Loucy (cell line): ENCODE results near the gene VCAM1.

ENCODE experiments used
- H2AFZ ChIP-seq: fragments of 200-600 bp; sonication (generic); 2 replicates; pipeline ENCODE4 v1.6.0; 2016; ENCODE audit warnings: antibody characterized with exemption, mild to moderate bottlenecking, low read length, moderate library complexity
- H3F3A ChIP-seq: fragments of 200-600 bp; 2 replicates; pipeline ENCODE4 v1.6.0; 2016; ENCODE audit warnings: antibody characterized with exemption, low read depth, mild to moderate bottlenecking
- H3K27me3 ChIP-seq: fragments of 200-600 bp; sonication (generic); 2 replicates; pipeline ENCODE4 v1.6.1; 2014; ENCODE audit warnings: low read length, mild to moderate bottlenecking; ENCODE audit not compliant: insufficient read depth, poor library complexity, severe bottlenecking
- H3K36me3 ChIP-seq: fragments of 200-600 bp; sonication (generic); 2 replicates; pipeline ENCODE4 v1.6.1; 2016; ENCODE audit warnings: low read length; ENCODE audit not compliant: insufficient read depth
- H3K4me1 ChIP-seq: fragments of 200-600 bp; sonication (generic); 2 replicates; pipeline ENCODE4 v1.5.1; 2014; ENCODE audit warnings: low read length, mild to moderate bottlenecking; ENCODE audit not compliant: insufficient read depth, poor library complexity, severe bottlenecking
- H3K4me2 ChIP-seq: fragments of 200-600 bp; sonication (generic); 2 replicates; pipeline ENCODE4 v1.6.0; 2014; ENCODE audit warnings: antibody characterized with exemption, low read length, low read depth, mild to moderate bottlenecking; ENCODE audit not compliant: poor library complexity, severe bottlenecking
- H3K4me3 ChIP-seq: fragments of 200-600 bp; sonication (generic); 2 replicates; pipeline ENCODE4 v1.5.1; 2014; ENCODE audit warnings: low read length, mild to moderate bottlenecking, mixed read lengths; ENCODE audit not compliant: poor library complexity, severe bottlenecking
- H3K79me2 ChIP-seq: fragments of 200-600 bp; sonication (generic); 2 replicates; pipeline ENCODE4 v1.6.1; 2014; ENCODE audit warnings: low read length; ENCODE audit not compliant: insufficient read depth
- H3K9ac ChIP-seq: fragments of 200-600 bp; sonication (generic); 2 replicates; pipeline ENCODE4 v1.6.0; 2014; ENCODE audit warnings: mild to moderate bottlenecking, low read depth, low read length, moderate library complexity; ENCODE audit not compliant: poor library complexity, severe bottlenecking
- H3K9me2 ChIP-seq: fragments of 200-600 bp; sonication (generic); replicated peaks from 2 replicates; pipeline ENCODE4 v1.6.1; 2016; ENCODE audit warnings: low read depth, low read length, mixed read lengths
- H3K9me3 ChIP-seq: fragments of 200-600 bp; sonication (generic); 2 replicates; pipeline ENCODE4 v1.6.1; 2014; ENCODE audit warnings: mild to moderate bottlenecking, antibody characterized with exemption, low read length, low read depth; ENCODE audit not compliant: insufficient read depth
- H4K20me1 ChIP-seq: fragments of 200-600 bp; sonication (generic); 2 replicates; pipeline ENCODE4 v1.6.0; 2014; ENCODE audit warnings: antibody characterized with exemption, low read length, mild to moderate bottlenecking; ENCODE audit not compliant: insufficient read depth, poor library complexity, severe bottlenecking
- EZH2phosphoT487 ChIP-seq: fragments of 200-600 bp; IDR thresholded peaks from 2 replicates; pipeline ENCODE4 v1.6.1; 2018; ENCODE audit warnings: antibody characterized with exemption, mild to moderate bottlenecking, moderate library complexity, borderline replicate concordance
- TF ChIP-seq, protein P1 (sequence below): fragments of 200-600 bp; sonication (generic); conservative IDR thresholded peaks from 2 replicates; pipeline ENCODE4 v1.5.1; 2014; ENCODE audit warnings: mild to moderate bottlenecking, antibody characterized with exemption, low read length

Gene VCAM1, protein sequence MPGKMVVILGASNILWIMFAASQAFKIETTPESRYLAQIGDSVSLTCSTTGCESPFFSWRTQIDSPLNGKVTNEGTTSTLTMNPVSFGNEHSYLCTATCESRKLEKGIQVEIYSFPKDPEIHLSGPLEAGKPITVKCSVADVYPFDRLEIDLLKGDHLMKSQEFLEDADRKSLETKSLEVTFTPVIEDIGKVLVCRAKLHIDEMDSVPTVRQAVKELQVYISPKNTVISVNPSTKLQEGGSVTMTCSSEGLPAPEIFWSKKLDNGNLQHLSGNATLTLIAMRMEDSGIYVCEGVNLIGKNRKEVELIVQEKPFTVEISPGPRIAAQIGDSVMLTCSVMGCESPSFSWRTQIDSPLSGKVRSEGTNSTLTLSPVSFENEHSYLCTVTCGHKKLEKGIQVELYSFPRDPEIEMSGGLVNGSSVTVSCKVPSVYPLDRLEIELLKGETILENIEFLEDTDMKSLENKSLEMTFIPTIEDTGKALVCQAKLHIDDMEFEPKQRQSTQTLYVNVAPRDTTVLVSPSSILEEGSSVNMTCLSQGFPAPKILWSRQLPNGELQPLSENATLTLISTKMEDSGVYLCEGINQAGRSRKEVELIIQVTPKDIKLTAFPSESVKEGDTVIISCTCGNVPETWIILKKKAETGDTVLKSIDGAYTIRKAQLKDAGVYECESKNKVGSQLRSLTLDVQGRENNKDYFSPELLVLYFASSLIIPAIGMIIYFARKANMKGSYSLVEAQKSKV

GRCh38 chr1:100719490-100719889, at the start of gene VCAM1:
Gene VCAM1, plus strand, starts transcription at chr1:100719742. Its CDS starts 119 bp downstream, at chr1:100719861.
- no peaks in the 10 kb centered on the region for H3F3A ChIP-seq
- no peak within 1 kb of the TSS for H2AFZ ChIP-seq
- TF ChIP-seq, protein P1, sequence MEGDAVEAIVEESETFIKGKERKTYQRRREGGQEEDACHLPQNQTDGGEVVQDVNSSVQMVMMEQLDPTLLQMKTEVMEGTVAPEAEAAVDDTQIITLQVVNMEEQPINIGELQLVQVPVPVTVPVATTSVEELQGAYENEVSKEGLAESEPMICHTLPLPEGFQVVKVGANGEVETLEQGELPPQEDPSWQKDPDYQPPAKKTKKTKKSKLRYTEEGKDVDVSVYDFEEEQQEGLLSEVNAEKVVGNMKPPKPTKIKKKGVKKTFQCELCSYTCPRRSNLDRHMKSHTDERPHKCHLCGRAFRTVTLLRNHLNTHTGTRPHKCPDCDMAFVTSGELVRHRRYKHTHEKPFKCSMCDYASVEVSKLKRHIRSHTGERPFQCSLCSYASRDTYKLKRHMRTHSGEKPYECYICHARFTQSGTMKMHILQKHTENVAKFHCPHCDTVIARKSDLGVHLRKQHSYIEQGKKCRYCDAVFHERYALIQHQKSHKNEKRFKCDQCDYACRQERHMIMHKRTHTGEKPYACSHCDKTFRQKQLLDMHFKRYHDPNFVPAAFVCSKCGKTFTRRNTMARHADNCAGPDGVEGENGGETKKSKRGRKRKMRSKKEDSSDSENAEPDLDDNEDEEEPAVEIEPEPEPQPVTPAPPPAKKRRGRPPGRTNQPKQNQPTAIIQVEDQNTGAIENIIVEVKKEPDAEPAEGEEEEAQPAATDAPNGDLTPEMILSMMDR: no peak
- TF ChIP-seq EZH2phosphoT487: no peak
- H3K9me2 ChIP-seq: no peaks in the 10 kb centered on the region
- no peaks in the 10 kb centered on the region for H4K20me1 ChIP-seq
- H3K9ac ChIP-seq: no peak within 1 kb of the TSS
- no peaks in the 10 kb centered on the region for H3K36me3 ChIP-seq
- H3K4me3 ChIP-seq: no peak within 1 kb of the TSS
- H3K79me2 ChIP-seq: no peaks in the 10 kb centered on the region
- no peaks in the 10 kb centered on the region for H3K9me3 ChIP-seq
- no peak within 1 kb of the TSS for H3K4me2 ChIP-seq
- no peaks in the 10 kb centered on the region for H3K4me1 ChIP-seq
- H3K27me3 ChIP-seq: no peaks in the 10 kb centered on the region

DNA sequence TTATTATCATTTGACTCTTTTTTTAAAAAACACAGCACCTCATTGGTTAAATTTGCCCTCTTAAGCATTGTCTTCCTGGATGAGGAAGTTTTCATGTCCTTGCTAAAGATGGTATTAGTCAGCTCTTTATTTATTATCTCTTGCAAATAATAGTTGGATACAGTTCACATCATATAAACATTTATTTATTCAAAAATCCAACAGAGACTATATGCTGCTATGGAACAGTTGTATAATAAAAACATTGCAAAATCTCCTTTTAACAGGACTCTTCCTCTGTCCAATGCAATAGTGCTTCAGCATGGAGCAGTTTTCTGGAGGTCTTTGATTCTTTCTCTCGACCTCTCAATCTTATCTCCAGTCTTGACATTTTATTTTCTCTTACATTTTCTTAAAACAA, 49.5 kb upstream of the VCAM1 start:
- Histone ChIP-seq H3K9me2 (no peaks in the 10 kb centered on the region), H3K4me1 (no peaks in the 10 kb centered on the region), H3K9ac (no peak overlapping the region), H3F3A (no peaks in the 10 kb centered on the region), H3K4me2 (no peak overlapping the region), H3K9me3 (no peaks in the 10 kb centered on the region; the same call in 1 of the 2 replicates), H2AFZ (no peak overlapping the region), H3K27me3 (no peaks in the 10 kb centered on the region), H3K4me3 (no peak overlapping the region), H3K36me3 (no peaks in the 10 kb centered on the region), H4K20me1 (no peaks in the 10 kb centered on the region), H3K79me2 (no peaks in the 10 kb centered on the region)
- TF ChIP-seq EZH2phosphoT487: no peak
- TF ChIP-seq, protein P1: no peak

- Histone ChIP-seq H3K4me2 (no peak overlapping the region), H2AFZ (no peak overlapping the region), H3K27me3 (no peaks in the 10 kb centered on the region), H3K9ac (no peak overlapping the region), H3K4me1 (no peaks in the 10 kb centered on the region), H3K79me2 (no peaks in the 10 kb centered on the region), H3K9me2 (no peaks in the 10 kb centered on the region), H3F3A (no peaks in the 10 kb centered on the region), H3K9me3 (no peaks in the 10 kb centered on the region; the same call in 1 of the 2 replicates), H3K4me3 (no peak overlapping the region), H3K36me3 (no peaks in the 10 kb centered on the region), H4K20me1 (no peaks in the 10 kb centered on the region)
- TF ChIP-seq EZH2phosphoT487: no peak
- TF ChIP-seq, protein P1: no peak
Observed at GRCh38 chr1:100671601-100672000, 47.9 kb upstream of the VCAM1 start.
